Measurements from ENCODE around the gene CBARP. TPM values are rescaled to one million over a fixed set of nuclear protein-coding genes. Genes with fewer than 3 reads are reported as not detected.
A peak's percentile ranks its signal among the peaks of the same experiment; 100 is the strongest.
"Not testable (repeated sequence)": the region's sequence is repeated elsewhere in the genome, so short reads cannot be mapped to it uniquely, and the experiment has no call there.

The CBARP gene
- total RNA-seq, 2 donors from 2014 or later = 21.5 to 28.5 TPM

GRCh38 chr19:1247748-1248138 lies 9.9 kb upstream of the CBARP start:
- 90 to 93% methylated on average over 6 to 8 of the region's 8 CpGs for whole genome bisulfite sequencing, 2 experiments (ENCODE audit: insufficient coverage in 1 of 2, insufficient read length in 1 of 2)
- DNase-seq = no peak
- Histone ChIP-seq H3K4me1 (ENCODE audit: control insufficient read depth, insufficient read depth, low read length) (peaks cover 5% of the 10 kb centered on the region), H3K36me3 (ENCODE audit: control insufficient read depth, insufficient read depth, low read length) (peaks cover 13% of the 10 kb centered on the region), H3K9me3 (ENCODE audit: control insufficient read depth, low read length) (no peaks in the 10 kb centered on the region), H3K4me3 (ENCODE audit: low read length) (peak overlapping the region; percentile 58), H3K9ac (ENCODE audit: extremely low read depth, low read length, poor library complexity, severe bottlenecking) (peak overlapping the region; percentile 38), H3K27me3 (ENCODE audit: control insufficient read depth, insufficient read depth, low read length, poor library complexity, severe bottlenecking) (no peaks in the 10 kb centered on the region), H3K27ac (ENCODE audit: low read depth, low read length) (no peak overlapping the region)
- H3K9me3 Mint-ChIP-seq = no peaks in the 10 kb centered on the region
- no peak for TF ChIP-seq CTCF (conservative IDR thresholded peaks at IDR 0.05)
- no peaks in the 10 kb centered on the region for H3K27me3 Mint-ChIP-seq (ENCODE audit: insufficient read depth)
- H3K36me3 Mint-ChIP-seq (ENCODE audit: low read depth) = peaks cover 11% of the 10 kb centered on the region
- H3K4me3 Mint-ChIP-seq = peak overlapping the region; percentile 87
- peaks cover 2% of the 10 kb centered on the region for H3K4me1 Mint-ChIP-seq
- H3K27ac Mint-ChIP-seq = no peak overlapping the region

- not testable (repeated sequence) for H3K36me3 ChIP-seq (ENCODE audit: control insufficient read depth, insufficient read depth, low read length); H3K4me3 Mint-ChIP-seq; H3K9me3 ChIP-seq (ENCODE audit: control insufficient read depth, low read length); H3K4me1 ChIP-seq (ENCODE audit: control insufficient read depth, insufficient read depth, low read length); DNase-seq; H3K4me3 ChIP-seq (ENCODE audit: low read length); H3K9ac ChIP-seq (ENCODE audit: extremely low read depth, low read length, poor library complexity, severe bottlenecking); H3K4me1 Mint-ChIP-seq; H3K9me3 Mint-ChIP-seq; H3K36me3 Mint-ChIP-seq (ENCODE audit: low read depth); H3K27ac ChIP-seq (ENCODE audit: low read depth, low read length); H3K27ac Mint-ChIP-seq; H3K27me3 Mint-ChIP-seq (ENCODE audit: insufficient read depth); H3K27me3 ChIP-seq (ENCODE audit: control insufficient read depth, insufficient read depth, low read length, poor library complexity, severe bottlenecking)
- 88 to 92% methylated on average over 13 to 27 of the region's 27 CpGs for WGBS, 2 experiments (ENCODE audit: insufficient coverage in 1 of 2, insufficient read length in 1 of 2)
Measured at GRCh38 chr19:1246265-1247087, 8.7 kb upstream of the CBARP start.

GRCh38 chr19:1245494-1246264 lies 7.9 kb upstream of the CBARP start:
- peaks cover 5% of the 10 kb centered on the region for H3K4me1 ChIP-seq (ENCODE audit: control insufficient read depth, insufficient read depth, low read length)
- no peak overlapping the region for H3K27ac ChIP-seq (ENCODE audit: low read depth, low read length)
- Mint-ChIP-seq H3K27ac (no peak overlapping the region), H3K4me1 (peaks cover 5% of the 10 kb centered on the region), H3K9me3 (no peaks in the 10 kb centered on the region), H3K27me3 (ENCODE audit: insufficient read depth) (no peaks in the 10 kb centered on the region), H3K4me3 (no peak overlapping the region), H3K36me3 (ENCODE audit: low read depth) (peaks cover 3% of the 10 kb centered on the region)
- H3K9ac ChIP-seq (ENCODE audit: extremely low read depth, low read length, poor library complexity, severe bottlenecking) = no peak overlapping the region
- peak; percentile 68 for DNase-seq
- H3K9me3 ChIP-seq (ENCODE audit: control insufficient read depth, low read length) = no peaks in the 10 kb centered on the region
- WGBS, 2 experiments (ENCODE audit: insufficient coverage in 1 of 2, insufficient read length in 1 of 2) = 93 to 96% methylated on average over 18 to 25 of the region's 26 CpGs
- H3K27me3 ChIP-seq (ENCODE audit: control insufficient read depth, insufficient read depth, low read length, poor library complexity, severe bottlenecking) = no peaks in the 10 kb centered on the region
- no peak for TF ChIP-seq CTCF (conservative IDR thresholded peaks at IDR 0.05)
- no peaks in the 10 kb centered on the region for H3K36me3 ChIP-seq (ENCODE audit: control insufficient read depth, insufficient read depth, low read length)
- no peak overlapping the region for H3K4me3 ChIP-seq (ENCODE audit: low read length)

Data from endodermal cell (in vitro differentiated cells).